A673 (cell line): ENCODE measurements around the gene TBC1D9B. TPM values are rescaled to one million over a fixed set of nuclear protein-coding genes. Genes with fewer than 3 reads are reported as not detected.

Experiments used
- BruUV-seq: library from RNA; stranded (reverse); fragments of 400-500 nt; replicated peaks from 2 replicates; lab custom pipeline; 2021; lab: Mats Ljungman, UMichigan
- CTCF ChIA-PET: fragments of 300-600 bp; sonication (Branson Sonifier 250); formaldehyde crosslinking; loops from one replicate; lab custom pipeline; 2022; ENCODE audit warnings: antibody characterized with exemption; lab: Charles Lee
- POLR2A ChIA-PET: fragments of 300-600 bp; sonication (Branson Sonifier 250); formaldehyde crosslinking; loops from one replicate; lab custom pipeline; 2022; ENCODE audit warnings: antibody characterized with exemption; ENCODE audit not compliant: low non-redundant PET; lab: Charles Lee
- DNase-seq: peaks from one replicate; pipeline ENCODE4 v3.0.0-alpha.2; 2015; ENCODE audit warnings: low spot score
- H3K27ac ChIP-seq: fragments of 200-600 bp; sonication (generic); 2 replicates; pipeline ENCODE4 v1.5.1; 2016; ENCODE audit warnings: mixed run types, low read depth, mild to moderate bottlenecking, mixed read lengths, antibody characterized with exemption, low read length; ENCODE audit not compliant: poor library complexity, severe bottlenecking
- H3K27me3 ChIP-seq: fragments of 200-600 bp; sonication (generic); replicated peaks from 2 replicates; pipeline ENCODE4 v1.6.1; 2017; ENCODE audit warnings: mixed run types, low read depth, mild to moderate bottlenecking, mixed read lengths, antibody characterized with exemption, low read length; ENCODE audit not compliant: insufficient read depth, poor library complexity
- H3K36me3 ChIP-seq: fragments of 200-600 bp; sonication (generic); 2 replicates; pipeline ENCODE4 v1.6.1; 2016; ENCODE audit warnings: mixed run types, mild to moderate bottlenecking, mixed read lengths, antibody characterized with exemption, low read length; ENCODE audit not compliant: insufficient read depth, poor library complexity, severe bottlenecking
- H3K4me1 ChIP-seq: fragments of 200-600 bp; sonication (generic); 2 replicates; pipeline ENCODE4 v1.6.1; 2017; ENCODE audit warnings: mixed run types, mild to moderate bottlenecking, mixed read lengths, antibody characterized with exemption, low read length; ENCODE audit not compliant: insufficient read depth, poor library complexity, severe bottlenecking
- H3K4me3 ChIP-seq: fragments of 200-600 bp; sonication (generic); 2 replicates; pipeline ENCODE4 v1.5.1; 2016; ENCODE audit warnings: low read depth, mixed run types, mild to moderate bottlenecking, mixed read lengths, low read length; ENCODE audit not compliant: poor library complexity, severe bottlenecking
- H3K9me3 ChIP-seq: fragments of 200-600 bp; sonication (generic); 2 replicates; pipeline ENCODE4 v1.6.1; 2016; ENCODE audit warnings: mixed run types, low read depth, mild to moderate bottlenecking, mixed read lengths, antibody characterized with exemption, low read length; ENCODE audit not compliant: poor library complexity, severe bottlenecking
- EZH2 ChIP-seq: fragments of 200-600 bp; sonication (generic); IDR thresholded peaks from 2 replicates; pipeline ENCODE4 v1.6.1; 2017; ENCODE audit warnings: borderline replicate concordance, low read depth, mild to moderate bottlenecking, mixed read lengths, antibody characterized with exemption, low read length; ENCODE audit not compliant: poor library complexity, severe bottlenecking
- intact Hi-C: fragments of 100-400 bp; cut with micrococcal nuclease; formaldehyde crosslinking; loops from one replicate; pipeline ENCODE4 v1.10.0; 2022; ENCODE audit not compliant: unreplicated experiment
- total RNA-seq: library from RNA; stranded (reverse); gene quantifications from 2 replicates; pipeline ENCODE4 v1.2.3, GENCODE V29; 2021
- TF ChIP-seq, protein P1 (sequence below): fragments of 300-800, 200-600 bp; sonication (generic); conservative IDR thresholded peaks from 2 replicates; pipeline ENCODE4 v1.5.1; 2017; ENCODE audit warnings: low read depth, mild to moderate bottlenecking, antibody characterized with exemption, low read length, moderate library complexity, mixed read lengths

The TBC1D9B gene
- total RNA-seq, 1 experiment from 2014 or later, result 68.2 TPM

DNA sequence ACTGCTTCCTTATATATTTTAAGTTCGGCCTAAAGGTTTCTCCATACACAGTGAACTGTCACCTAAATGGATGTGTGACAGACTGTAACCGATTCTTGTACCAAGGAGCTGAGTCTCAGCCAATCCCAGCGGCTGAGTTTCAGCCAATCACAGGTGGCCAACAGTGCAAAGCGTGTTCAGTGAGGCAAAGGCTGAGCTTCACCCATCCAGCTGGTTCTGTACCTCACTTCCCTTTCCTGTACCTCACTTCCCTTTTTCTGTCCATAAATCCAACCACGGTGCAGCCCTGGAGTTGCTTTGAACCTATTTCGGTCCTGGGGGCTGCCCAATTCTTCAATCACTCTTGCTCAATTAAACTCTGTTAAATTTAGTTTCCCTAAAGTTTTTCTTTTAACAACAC is 15.7 kb upstream of the TBC1D9B start:
- H3K4me3 ChIP-seq, result no peak overlapping the region
- CTCF ChIA-PET, result no interaction called here
- intact Hi-C loops, result no loop called here
- no peaks in the 10 kb centered on the region for H3K9me3 ChIP-seq
- no peak for TF ChIP-seq EZH2
- TF ChIP-seq, protein P1, sequence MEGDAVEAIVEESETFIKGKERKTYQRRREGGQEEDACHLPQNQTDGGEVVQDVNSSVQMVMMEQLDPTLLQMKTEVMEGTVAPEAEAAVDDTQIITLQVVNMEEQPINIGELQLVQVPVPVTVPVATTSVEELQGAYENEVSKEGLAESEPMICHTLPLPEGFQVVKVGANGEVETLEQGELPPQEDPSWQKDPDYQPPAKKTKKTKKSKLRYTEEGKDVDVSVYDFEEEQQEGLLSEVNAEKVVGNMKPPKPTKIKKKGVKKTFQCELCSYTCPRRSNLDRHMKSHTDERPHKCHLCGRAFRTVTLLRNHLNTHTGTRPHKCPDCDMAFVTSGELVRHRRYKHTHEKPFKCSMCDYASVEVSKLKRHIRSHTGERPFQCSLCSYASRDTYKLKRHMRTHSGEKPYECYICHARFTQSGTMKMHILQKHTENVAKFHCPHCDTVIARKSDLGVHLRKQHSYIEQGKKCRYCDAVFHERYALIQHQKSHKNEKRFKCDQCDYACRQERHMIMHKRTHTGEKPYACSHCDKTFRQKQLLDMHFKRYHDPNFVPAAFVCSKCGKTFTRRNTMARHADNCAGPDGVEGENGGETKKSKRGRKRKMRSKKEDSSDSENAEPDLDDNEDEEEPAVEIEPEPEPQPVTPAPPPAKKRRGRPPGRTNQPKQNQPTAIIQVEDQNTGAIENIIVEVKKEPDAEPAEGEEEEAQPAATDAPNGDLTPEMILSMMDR, result no peak
- BruUV-seq, result no TSS peak
- POLR2A ChIA-PET, result interaction anchor here (0.7 kb wide), 1 partner anchor 1619 kb away, joined by 3 read pairs; no protein-coding TSS in a partner anchor
- H3K4me1 ChIP-seq, result no peaks in the 10 kb centered on the region
- H3K27ac ChIP-seq, result no peak overlapping the region
- H3K27me3 ChIP-seq, result no peaks in the 10 kb centered on the region
- no peak for DNase-seq
- no peaks in the 10 kb centered on the region for H3K36me3 ChIP-seq

DNA sequence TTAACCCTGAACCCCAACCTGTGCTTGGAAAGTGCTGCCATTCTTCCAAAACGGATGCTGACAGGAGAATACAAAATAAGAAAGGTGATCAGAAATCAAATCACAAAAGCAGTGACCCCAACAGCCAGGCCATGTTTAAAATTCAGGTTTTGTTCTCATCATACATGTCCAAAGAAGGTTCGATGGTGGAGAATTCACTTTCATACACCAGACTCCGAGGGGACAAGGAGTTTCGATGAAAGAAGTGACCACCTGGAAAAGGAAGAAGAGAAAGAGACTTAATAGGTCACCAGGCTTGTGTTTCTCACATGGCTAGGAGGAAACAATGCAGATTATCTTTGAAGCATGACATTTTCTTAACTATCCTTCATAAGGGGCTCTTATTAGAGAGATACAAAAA is 12.5 kb upstream of the TBC1D9B start:
- Histone ChIP-seq H3K27me3 (no peaks in the 10 kb centered on the region), H3K9me3 (no peaks in the 10 kb centered on the region), H3K27ac (no peak overlapping the region), H3K4me1 (no peaks in the 10 kb centered on the region), H3K36me3 (no peaks in the 10 kb centered on the region), H3K4me3 (no peak overlapping the region)
- ChIA-PET POLR2A (no interaction called here), CTCF (no interaction called here)
- intact Hi-C loops, result no loop called here
- DNase-seq, result no peak
- BruUV-seq, result no TSS peak
- TF ChIP-seq EZH2, result no peak
- TF ChIP-seq, protein P1, result no peak

DNA sequence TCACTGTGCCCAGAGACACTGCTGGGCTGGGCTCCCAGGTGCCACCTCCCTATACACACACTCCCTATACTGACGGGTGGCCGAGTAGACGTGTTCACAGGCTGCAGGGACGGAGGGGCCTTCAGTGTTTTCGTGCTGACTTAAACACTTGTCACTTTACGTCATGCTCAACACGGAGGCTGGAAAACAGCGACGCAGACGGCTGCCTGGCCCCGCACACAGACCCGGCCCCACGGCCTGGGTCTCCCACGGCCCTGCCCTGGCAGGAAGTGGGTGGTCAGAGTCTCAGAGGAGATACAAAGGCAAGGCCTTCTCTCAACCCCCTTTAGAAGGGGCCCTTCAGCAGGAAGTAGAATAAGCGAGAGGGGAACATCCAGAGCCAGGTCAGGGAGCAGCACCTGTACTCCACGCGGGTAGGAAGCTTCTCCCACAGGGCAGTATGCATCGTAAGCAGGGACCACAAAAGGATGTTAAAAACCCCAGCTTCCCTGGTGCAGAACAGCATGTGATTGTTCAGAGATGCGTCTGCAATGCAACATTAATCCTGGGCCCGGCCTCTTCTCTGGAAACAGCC is 11.9 kb upstream of the TBC1D9B start:
- intact Hi-C loops, result no loop called here
- H3K4me1 ChIP-seq, result no peaks in the 10 kb centered on the region
- ChIA-PET CTCF (no interaction called here), POLR2A (interaction anchor here (0.5 kb wide), 1 partner anchor 407 kb away, joined by 21 read pairs; no protein-coding TSS in a partner anchor)
- H3K36me3 ChIP-seq, result no peaks in the 10 kb centered on the region
- BruUV-seq, result no TSS peak
- no peak for DNase-seq
- no peak overlapping the region for H3K27ac ChIP-seq
- H3K4me3 ChIP-seq, result no peak overlapping the region
- no peaks in the 10 kb centered on the region for H3K9me3 ChIP-seq
- TF ChIP-seq, protein P1, result no peak
- TF ChIP-seq EZH2, result no peak
- H3K27me3 ChIP-seq, result no peaks in the 10 kb centered on the region
